HG03103 (cell line): ENCODE data around the gene SLC37A1.
"Not testable (repeated sequence)": the region's sequence is repeated elsewhere in the genome, so short reads cannot be mapped to it uniquely, and the experiment has no call there.

ENCODE experiments used
- ATAC-seq: cut with Tn5 transposase; IDR thresholded peaks from one replicate; pipeline ENCODE4 v1.9.1; 2021; ENCODE audit warnings: low read depth; ENCODE audit not compliant: unreplicated experiment

SLC37A1 gene

GRCh38 chr21:42513151-42513984 is at the start of gene SLC37A1:
Gene SLC37A1, plus strand, starts transcription at chr21:42513852. Its CDS starts 4,603 bp downstream, at chr21:42518455.
- ATAC-seq = no peak

GRCh38 chr21:42463861-42464515 is 49.7 kb upstream of the SLC37A1 start:
- no peak for ATAC-seq

- no peak for ATAC-seq
These were observed 48.4 kb upstream of the SLC37A1 start for GRCh38 chr21:42465008-42465802.

GRCh38 chr21:42465803-42466127 is 47.9 kb upstream of the SLC37A1 start:
- no peak for ATAC-seq

- no peak for ATAC-seq
These were observed 47.0 kb upstream of the SLC37A1 start for GRCh38 chr21:42466700-42467099.

- ATAC-seq = no peak
These were observed 46.3 kb upstream of the SLC37A1 start for GRCh38 chr21:42467140-42467983.

- ATAC-seq = no peak
These were observed 45.0 kb upstream of the SLC37A1 start for GRCh38 chr21:42468491-42469131.

GRCh38 chr21:42469272-42469671 is 44.4 kb upstream of the SLC37A1 start:
- no peak for ATAC-seq

- not testable (repeated sequence) for ATAC-seq
These were observed 43.9 kb upstream of the SLC37A1 start for GRCh38 chr21:42469726-42470125.

- no peak for ATAC-seq
These were observed 42.4 kb upstream of the SLC37A1 start for GRCh38 chr21:42471206-42471605.

- ATAC-seq = no peak
These were observed 41.8 kb upstream of the SLC37A1 start for GRCh38 chr21:42471716-42472330.

GRCh38 chr21:42472521-42472920 is 41.1 kb upstream of the SLC37A1 start:
- ATAC-seq = no peak

- no peak for ATAC-seq
These were observed 40.1 kb upstream of the SLC37A1 start for GRCh38 chr21:42473498-42474042.

GRCh38 chr21:42474043-42474831 is 39.4 kb upstream of the SLC37A1 start:
- no peak for ATAC-seq

GRCh38 chr21:42475036-42475435 is 38.6 kb upstream of the SLC37A1 start:
- ATAC-seq = no peak

- ATAC-seq = no peak
These were observed 37.9 kb upstream of the SLC37A1 start for GRCh38 chr21:42475526-42476387.
